Activated T-cell treated with anti-CD3 and anti-CD28 coated beads, Interleukin-2, amount 50 U/mL, for 48 hours (primary cell): ENCODE measurements around the gene SPC24.
"Not testable (repeated sequence)": the region's sequence is repeated elsewhere in the genome, so short reads cannot be mapped to it uniquely, and the experiment has no call there.

ENCODE experiments used
- DNase-seq, 2 experiments: peaks; one replicate each; pipeline ENCODE4 v3.0.0-alpha.2; 2020

SPC24 gene

DNA sequence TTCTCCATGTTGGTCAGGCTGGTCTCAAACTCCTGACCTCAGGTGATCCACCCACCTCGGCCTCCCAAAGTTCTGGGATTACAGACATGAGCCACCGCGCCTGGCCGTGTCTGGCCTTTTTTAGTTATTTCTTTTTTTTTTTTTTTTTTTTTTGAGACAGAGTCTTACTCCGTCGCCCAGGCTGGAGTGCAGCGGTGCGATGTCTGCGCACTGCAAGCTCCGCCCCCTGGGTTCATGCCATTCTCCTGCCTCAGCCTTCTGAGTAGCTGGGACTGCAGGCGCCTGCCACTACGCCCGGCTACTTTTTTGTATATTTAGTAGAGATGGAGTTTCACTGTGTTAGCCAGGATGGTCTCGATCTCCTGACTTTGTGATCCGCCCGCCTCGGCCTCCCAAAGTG is 33.6 kb downstream of the SPC24 start:
- not testable (repeated sequence) for DNase-seq

DNA sequence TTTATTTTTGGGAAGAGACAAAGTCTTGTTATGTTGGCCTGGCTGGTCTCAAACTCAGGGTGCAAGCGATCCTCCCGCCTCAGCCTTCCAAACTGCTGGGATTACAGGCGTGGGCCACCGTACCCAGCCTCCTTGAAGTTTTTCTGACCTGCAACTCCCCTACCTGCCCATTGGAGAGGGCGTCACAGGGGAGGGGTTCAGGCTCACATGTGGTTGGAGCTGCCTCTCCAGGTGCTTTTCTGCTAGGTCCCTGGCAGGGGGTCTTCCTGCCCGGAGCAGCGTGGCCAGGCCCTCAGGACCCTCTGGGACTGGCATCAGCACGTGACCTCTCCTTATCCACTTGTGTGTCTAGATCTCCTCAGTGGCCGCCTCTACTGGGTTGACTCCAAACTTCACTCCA is 39.1 kb downstream of the SPC24 start:
- DNase-seq = no peak

DNA sequence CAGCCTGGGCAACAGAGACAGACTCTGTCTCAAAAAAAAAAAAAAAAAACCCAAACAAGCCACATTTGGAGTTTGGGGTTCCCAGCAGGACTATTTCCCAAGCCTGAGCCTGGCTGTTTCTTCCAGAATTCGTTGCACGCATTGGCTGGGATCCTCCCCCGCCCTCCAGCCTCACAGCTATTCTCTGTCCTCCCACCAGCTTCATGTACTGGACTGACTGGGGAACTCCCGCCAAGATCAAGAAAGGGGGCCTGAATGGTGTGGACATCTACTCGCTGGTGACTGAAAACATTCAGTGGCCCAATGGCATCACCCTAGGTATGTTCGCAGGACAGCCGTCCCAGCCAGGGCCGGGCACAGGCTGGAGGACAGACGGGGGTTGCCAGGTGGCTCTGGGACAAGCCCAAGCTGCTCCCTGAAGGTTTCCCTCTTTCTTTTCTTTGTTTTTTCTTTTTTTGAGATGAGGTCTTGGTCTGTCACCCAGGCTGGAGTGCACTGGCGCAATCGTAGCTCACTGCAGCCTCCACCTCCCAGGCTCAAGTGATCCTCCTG is 39.6 kb downstream of the SPC24 start:
- DNase-seq = no peak

DNA sequence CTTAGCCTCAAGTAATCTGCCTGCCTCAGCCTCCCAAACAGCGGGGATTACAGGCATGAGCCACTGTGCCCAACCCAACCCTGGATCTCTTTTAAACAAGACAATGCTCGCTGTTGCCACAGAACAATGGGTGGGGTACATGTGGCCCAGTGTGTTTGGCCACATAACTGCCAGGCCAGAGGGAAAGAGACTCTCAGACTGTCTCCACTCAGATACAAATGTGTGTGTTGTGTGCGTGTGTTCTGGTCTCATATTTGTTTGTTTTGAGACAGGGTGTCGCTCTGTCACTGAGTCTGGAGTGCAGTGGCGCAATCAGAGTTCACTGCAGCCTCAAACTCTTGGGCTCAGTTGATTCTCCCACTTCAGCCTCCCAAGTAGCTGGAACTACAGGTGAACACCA is 40.5 kb downstream of the SPC24 start:
- DNase-seq = no peak

DNA sequence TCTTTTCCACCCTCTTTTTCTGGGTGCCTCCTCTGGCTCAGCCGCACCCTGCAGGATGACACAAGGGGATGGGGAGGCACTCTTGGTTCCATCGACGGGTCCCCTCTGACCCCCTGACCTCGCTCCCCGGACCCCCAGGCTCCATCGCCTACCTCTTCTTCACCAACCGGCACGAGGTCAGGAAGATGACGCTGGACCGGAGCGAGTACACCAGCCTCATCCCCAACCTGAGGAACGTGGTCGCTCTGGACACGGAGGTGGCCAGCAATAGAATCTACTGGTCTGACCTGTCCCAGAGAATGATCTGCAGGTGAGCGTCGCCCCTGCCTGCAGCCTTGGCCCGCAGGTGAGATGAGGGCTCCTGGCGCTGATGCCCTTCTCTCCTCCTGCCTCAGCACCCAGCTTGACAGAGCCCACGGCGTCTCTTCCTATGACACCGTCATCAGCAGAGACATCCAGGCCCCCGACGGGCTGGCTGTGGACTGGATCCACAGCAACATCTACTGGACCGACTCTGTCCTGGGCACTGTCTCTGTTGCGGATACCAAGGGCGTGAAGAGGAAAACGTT is 42.4 kb downstream of the SPC24 start:
- no peak for DNase-seq

DNA sequence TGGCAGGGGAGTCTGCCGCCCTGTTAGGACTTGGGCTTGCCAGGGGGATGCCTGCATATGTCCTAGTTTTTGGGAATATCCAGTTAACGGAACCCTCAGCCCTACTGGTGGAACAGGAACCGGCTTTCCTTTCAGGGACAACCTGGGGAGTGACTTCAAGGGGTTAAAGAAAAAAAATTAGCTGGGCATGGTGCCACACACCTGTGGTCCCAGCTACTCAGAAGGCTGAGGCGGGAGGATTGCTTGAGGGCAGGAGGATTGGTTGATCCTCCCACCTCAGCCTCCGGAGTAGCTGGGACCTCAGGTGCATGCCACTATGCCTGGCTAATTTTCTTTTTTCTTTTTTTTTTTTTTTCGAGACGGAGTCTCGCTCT is 43.8 kb downstream of the SPC24 start:
- no peak for DNase-seq

DNA sequence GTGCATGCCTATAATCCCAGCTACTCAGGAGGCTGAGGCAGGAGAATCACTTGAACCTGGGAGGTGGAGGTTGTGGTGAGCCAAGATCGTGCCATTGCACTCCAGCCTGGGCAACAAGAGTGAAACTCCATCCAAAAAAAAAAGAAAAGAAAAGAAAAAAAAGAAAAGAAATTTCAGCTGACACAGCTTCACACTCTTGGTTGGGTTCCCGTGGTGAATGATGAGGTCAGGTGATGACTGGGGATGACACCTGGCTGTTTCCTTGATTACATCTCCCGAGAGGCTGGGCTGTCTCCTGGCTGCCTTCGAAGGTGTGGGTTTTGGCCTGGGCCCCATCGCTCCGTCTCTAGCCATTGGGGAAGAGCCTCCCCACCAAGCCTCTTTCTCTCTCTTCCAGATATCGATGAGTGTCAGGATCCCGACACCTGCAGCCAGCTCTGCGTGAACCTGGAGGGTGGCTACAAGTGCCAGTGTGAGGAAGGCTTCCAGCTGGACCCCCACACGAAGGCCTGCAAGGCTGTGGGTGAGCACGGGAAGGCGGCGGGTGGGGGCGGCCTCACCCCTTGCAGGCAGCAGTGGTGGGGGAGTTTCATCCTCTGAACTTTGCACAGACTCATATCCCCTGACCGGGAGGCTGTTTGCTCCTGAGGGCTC is 44.3 kb downstream of the SPC24 start:
- no peak for DNase-seq

DNA sequence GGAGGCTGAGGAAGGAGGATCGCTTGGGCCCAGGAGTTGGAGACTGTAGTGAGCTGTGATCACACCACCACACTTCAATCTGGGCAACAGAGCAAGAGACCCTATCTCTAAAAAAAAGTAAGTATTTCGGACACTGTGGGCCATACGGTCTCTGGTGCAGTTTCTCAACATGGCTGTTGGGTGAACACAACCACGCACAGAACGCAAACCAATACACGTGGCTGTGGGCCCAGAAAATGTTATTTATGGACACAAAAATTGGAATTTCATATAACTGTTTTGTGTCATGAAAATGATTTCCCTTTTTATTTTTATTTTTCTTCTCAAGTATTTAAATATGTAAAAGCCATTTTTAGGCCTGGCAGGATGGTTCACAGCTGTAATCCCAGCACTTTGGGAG is 46.8 kb downstream of the SPC24 start:
- no peak for DNase-seq

DNA sequence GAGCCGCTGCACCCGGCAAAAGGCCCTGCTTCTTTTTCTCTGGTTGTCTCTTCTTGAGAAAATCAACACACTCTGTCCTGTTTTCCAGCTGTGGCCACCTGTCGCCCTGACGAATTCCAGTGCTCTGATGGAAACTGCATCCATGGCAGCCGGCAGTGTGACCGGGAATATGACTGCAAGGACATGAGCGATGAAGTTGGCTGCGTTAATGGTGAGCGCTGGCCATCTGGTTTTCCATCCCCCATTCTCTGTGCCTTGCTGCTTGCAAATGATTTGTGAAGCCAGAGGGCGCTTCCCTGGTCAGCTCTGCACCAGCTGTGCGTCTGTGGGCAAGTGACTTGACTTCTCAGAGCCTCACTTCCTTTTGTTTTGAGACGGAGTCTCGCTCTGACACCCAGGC is 49.1 kb downstream of the SPC24 start:
- no peak for DNase-seq

DNA sequence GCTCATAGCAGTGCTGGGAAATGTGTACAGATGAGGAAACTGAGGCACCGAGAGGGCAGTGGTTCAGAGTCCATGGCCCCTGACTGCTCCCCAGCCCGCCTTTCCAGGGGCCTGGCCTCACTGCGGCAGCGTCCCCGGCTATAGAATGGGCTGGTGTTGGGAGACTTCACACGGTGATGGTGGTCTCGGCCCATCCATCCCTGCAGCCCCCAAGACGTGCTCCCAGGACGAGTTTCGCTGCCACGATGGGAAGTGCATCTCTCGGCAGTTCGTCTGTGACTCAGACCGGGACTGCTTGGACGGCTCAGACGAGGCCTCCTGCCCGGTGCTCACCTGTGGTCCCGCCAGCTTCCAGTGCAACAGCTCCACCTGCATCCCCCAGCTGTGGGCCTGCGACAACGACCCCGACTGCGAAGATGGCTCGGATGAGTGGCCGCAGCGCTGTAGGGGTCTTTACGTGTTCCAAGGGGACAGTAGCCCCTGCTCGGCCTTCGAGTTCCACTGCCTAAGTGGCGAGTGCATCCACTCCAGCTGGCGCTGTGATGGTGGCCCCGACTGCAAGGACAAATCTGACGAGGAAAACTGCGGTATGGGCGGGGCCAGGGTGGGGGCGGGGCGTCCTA is 50.5 kb downstream of the SPC24 start:
- no peak for DNase-seq

DNA sequence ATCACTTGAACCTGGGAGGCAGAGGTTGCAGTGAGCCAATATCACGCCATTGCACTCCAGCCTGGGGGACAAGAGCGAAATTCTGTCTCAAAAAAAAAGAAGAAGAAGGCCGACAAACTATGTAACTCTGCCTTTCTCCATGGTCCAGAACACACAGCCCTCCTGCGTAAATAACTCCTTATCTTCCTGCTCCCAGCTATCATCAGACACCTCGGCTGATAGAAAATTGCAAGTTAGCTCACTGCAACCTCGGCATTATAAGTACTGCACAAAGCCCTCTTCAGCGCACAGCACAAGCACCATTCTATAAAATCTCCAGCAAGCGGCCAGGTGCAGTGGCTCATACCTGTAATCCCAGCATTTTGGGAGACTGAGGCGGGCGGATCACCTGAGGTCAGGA is 51.9 kb downstream of the SPC24 start:
- not testable (repeated sequence) for DNase-seq

DNA sequence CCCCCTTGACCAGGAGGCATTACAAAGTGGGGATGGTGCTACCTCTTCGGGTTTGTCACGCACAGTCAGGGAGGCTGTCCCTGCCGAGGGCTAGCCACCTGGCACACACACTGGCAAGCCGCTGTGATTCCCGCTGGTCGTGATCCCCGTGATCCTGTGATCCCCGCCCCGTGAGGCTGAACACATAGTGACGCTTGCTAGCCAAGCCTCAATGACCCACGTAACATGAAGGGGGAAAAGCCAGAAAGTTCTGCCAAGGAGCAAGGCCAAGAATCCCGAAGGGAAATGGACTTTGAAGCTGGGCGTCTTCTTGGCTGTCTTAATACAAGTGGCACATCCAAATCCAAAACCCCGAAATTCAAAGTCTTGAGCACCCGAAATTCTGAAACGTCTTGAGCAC is 52.6 kb downstream of the SPC24 start:
- DNase-seq = no peak

DNA sequence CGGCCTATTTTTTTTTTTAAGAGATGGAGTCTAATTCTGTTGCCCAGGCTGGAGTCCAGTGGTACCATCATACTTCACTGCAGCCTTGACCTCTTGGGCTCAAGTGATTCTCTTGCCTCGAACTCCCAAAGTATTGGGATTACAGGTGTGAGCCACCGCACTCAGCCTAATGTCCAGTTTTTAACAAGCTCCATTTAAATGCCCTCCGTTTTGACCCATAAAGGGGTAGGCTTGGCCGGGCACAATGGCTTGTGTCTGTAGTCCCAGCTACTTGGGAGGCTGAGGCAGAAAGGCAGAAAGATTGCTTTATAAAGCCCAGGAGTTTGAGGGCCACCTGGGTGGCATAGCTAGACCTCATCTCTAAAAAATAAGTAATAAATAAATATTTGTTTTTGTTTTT is 54.5 kb downstream of the SPC24 start:
- no peak for DNase-seq

DNA sequence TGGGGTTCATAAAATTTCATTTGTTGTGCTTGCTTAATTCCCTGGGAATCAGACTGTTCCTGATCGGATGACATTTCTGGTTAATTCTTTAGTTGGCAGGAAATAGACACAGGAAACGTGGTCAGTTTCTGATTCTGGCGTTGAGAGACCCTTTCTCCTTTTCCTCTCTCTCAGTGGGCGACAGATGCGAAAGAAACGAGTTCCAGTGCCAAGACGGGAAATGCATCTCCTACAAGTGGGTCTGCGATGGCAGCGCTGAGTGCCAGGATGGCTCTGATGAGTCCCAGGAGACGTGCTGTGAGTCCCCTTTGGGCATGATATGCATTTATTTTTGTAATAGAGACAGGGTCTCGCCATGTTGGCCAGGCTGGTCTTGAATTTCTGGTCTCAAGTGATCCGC is 55.5 kb downstream of the SPC24 start:
- DNase-seq = no peak

DNA sequence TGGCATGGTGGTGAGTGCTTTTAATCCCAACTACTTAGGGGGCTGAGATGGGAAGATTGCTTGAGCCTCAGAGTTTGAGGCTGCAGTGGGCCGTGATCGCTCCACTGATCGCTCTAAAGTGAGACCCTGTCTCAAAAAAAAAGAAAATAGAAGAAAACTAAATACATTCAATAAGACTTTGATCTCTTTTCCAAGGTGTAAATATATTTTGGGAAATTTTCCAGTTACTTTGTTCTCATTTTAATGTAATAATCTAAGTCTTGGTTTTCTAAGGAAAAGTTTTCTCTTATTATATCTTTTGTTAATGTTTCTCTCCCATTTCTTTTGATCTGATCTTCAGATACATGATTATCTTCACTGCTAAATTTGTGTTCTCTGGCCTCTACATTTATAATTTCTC is 56.7 kb downstream of the SPC24 start:
- no peak for DNase-seq

DNA sequence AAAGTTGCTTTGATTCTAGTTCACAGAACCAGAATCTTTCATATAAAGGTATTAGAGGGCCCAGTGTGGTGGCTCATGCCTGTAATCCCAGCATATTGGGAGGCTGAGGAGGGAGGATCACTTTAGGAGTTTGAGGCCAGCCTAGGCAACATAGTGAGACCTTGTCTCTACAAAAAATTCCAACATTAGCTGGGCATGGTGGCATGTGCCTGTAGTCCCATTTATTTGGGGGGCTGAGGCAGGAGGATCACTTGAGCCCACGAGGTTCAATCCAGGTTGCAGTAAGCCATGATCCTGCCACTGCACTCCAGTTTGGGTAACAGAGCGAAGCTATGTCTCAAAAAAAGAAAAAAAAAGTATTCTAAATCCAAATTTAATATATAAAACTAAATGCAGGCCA is 57.3 kb downstream of the SPC24 start:
- no peak for DNase-seq

DNA sequence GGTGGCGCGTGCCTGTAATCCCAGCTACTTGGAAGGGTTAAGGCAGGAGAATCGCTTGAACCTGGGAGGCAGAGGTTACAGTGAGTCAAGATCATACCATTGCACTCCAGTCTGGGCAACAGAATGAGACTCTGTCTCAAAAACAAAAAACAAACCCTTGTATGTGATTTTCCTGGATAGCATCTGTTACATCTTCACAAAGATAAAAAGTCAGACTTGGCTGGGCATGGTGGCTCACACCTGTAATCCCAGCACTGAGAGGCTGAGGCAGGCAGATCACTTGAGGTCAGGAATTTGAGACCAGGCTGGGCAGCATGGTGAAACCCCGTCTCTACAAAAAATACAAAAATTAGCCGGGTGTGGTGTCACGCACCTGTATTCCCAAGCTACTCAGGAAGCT is 58.2 kb downstream of the SPC24 start:
- DNase-seq = not testable (repeated sequence)

DNA sequence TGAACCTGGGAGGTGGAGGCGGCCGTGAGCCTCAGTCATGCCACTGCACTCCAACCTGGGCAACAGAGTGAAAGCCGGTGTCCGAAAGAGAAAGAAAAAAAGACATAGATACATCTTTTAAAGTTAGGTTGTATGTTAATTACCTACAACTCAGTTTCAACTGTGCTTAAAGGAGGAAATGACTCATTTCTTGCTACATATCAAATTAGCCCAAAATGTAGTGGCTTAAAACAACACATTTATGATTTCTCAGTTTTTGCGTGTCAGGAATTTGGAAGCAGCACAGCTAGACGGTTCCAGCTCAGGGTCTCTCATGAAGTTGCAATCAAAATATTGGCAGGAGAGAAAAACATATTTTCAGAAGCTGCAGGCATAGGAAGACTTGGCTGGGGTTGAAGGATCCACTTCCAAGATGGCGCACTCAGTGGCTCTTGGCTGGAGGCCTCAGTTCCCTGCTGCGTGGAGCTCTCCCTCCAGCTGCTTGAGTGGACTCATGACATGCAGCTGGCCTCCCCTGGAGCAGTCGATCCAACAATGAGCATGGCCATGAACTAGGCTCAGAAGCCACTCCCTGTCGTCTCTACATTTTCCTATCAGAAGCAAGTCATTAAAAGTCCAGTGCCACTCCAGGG is 59.3 kb downstream of the SPC24 start:
- DNase-seq = peak; percentile 61 to 67
